HuH-7.5 (cell line): ENCODE data around the gene CRADD.

Source experiments
- DNase-seq: peaks from one replicate; pipeline ENCODE4 v3.0.0; 2011; ENCODE audit warnings: low spot score

The CRADD gene

GRCh38 chr12:93671044-93671443 lies 6.1 kb upstream of the CRADD start:
- DNase-seq: no peak

- no peak for DNase-seq
Observed at GRCh38 chr12:93673084-93673483, 4.1 kb upstream of the CRADD start.

GRCh38 chr12:93674386-93674785 lies 2.8 kb upstream of the CRADD start:
- no peak for DNase-seq

GRCh38 chr12:93676408-93677194 lies 574 bp upstream of the CRADD start:
- no peak for DNase-seq

- DNase-seq: no peak
Observed at GRCh38 chr12:93678779-93679178, 1.6 kb downstream of the CRADD start.

- no peak for DNase-seq
Observed at GRCh38 chr12:93679308-93679925, 2.2 kb downstream of the CRADD start.

- no peak for DNase-seq
Observed at GRCh38 chr12:93680006-93680405, 2.8 kb downstream of the CRADD start.

- DNase-seq: no peak
Observed at GRCh38 chr12:93682846-93683261, 5.7 kb downstream of the CRADD start.

GRCh38 chr12:93683410-93683809 lies 6.2 kb downstream of the CRADD start:
- DNase-seq: no peak

GRCh38 chr12:93684716-93685115 lies 7.5 kb downstream of the CRADD start:
- DNase-seq: no peak

- DNase-seq: no peak
Observed at GRCh38 chr12:93686572-93687356, 9.6 kb downstream of the CRADD start.

- DNase-seq: no peak
Observed at GRCh38 chr12:93689076-93689834, 12.1 kb downstream of the CRADD start.

GRCh38 chr12:93696462-93696861 lies 19.3 kb downstream of the CRADD start:
- DNase-seq: no peak

- no peak for DNase-seq
Observed at GRCh38 chr12:93698307-93699092, 21.3 kb downstream of the CRADD start.

GRCh38 chr12:93699271-93700145 lies 22.3 kb downstream of the CRADD start:
- no peak for DNase-seq

- no peak for DNase-seq
Observed at GRCh38 chr12:93702707-93703315, 25.6 kb downstream of the CRADD start.

- no peak for DNase-seq
Observed at GRCh38 chr12:93704122-93704521, 26.9 kb downstream of the CRADD start.

- no peak for DNase-seq
Observed at GRCh38 chr12:93704625-93705024, 27.4 kb downstream of the CRADD start.

GRCh38 chr12:93705237-93705636 lies 28.1 kb downstream of the CRADD start:
- no peak for DNase-seq

- no peak for DNase-seq
Observed at GRCh38 chr12:93706387-93706786, 29.2 kb downstream of the CRADD start.
